AG04449 (cell line): ENCODE results near the gene KPRP.

Experiments used
- CTCF ChIA-PET: fragments of 350-600 bp; formaldehyde crosslinking; extraction: SDS; loops from one replicate; lab custom pipeline; 2021; ENCODE audit warnings: antibody characterized with exemption; lab: Yijun Ruan, JAX
- POLR2A ChIA-PET: fragments of 400-600, 350-600 bp; formaldehyde crosslinking; extraction: SDS; loops from one replicate; lab custom pipeline; 2020; ENCODE audit warnings: antibody characterized with exemption, inconsistent platforms; lab: Yijun Ruan, JAX
- DNase-seq: peaks from one replicate; pipeline ENCODE4 v3.0.0-alpha.2; 2010; ENCODE audit warnings: low read depth, low spot score
- H3K4me3 ChIP-seq: 2 replicates; pipeline ENCODE4 v1.5.1; 2011; ENCODE audit warnings: low read depth, mild to moderate bottlenecking, control low read depth, low read length
- TF ChIP-seq, protein P1 (sequence below): IDR thresholded peaks from one replicate; pipeline ENCODE4 v1.5.1; 2011; ENCODE audit warnings: mild to moderate bottlenecking, moderate library complexity, low read length, control low read depth, inconsistent platforms; ENCODE audit not compliant: insufficient read depth; ENCODE audit errors: missing control alignments

Gene KPRP, protein sequence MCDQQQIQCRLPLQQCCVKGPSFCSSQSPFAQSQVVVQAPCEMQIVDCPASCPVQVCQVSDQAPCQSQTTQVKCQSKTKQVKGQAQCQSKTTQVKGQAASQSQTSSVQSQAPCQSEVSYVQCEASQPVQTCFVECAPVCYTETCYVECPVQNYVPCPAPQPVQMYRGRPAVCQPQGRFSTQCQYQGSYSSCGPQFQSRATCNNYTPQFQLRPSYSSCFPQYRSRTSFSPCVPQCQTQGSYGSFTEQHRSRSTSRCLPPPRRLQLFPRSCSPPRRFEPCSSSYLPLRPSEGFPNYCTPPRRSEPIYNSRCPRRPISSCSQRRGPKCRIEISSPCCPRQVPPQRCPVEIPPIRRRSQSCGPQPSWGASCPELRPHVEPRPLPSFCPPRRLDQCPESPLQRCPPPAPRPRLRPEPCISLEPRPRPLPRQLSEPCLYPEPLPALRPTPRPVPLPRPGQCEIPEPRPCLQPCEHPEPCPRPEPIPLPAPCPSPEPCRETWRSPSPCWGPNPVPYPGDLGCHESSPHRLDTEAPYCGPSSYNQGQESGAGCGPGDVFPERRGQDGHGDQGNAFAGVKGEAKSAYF

DNA sequence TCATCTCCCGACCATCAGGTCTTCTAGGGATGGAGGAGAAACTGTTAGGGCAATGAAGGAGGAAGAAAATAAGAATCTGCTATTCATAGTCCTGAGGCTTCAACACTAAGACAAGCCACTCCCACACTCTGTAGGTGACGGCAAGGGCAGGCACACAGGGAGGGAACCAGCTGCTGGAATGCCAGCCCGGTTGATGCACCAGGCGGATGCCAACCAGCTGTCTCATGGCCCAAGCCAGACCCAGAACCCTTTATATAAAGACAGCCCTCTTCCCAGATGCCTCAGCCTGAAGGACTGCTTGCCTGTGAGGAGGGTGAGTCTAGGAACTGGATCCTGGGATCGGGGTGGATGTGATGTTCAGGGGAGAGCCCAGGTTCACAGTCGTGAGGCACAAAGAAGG lies at the start of gene KPRP:
TSS of gene KPRP (plus strand) at position 279 of the 400 bp plus-strand sequence. CDS start 1,564 bp downstream, outside the sequence.
- no peak for DNase-seq
- CTCF ChIA-PET: no interaction called here
- POLR2A ChIA-PET: no interaction called here
- TF ChIP-seq, protein P1, sequence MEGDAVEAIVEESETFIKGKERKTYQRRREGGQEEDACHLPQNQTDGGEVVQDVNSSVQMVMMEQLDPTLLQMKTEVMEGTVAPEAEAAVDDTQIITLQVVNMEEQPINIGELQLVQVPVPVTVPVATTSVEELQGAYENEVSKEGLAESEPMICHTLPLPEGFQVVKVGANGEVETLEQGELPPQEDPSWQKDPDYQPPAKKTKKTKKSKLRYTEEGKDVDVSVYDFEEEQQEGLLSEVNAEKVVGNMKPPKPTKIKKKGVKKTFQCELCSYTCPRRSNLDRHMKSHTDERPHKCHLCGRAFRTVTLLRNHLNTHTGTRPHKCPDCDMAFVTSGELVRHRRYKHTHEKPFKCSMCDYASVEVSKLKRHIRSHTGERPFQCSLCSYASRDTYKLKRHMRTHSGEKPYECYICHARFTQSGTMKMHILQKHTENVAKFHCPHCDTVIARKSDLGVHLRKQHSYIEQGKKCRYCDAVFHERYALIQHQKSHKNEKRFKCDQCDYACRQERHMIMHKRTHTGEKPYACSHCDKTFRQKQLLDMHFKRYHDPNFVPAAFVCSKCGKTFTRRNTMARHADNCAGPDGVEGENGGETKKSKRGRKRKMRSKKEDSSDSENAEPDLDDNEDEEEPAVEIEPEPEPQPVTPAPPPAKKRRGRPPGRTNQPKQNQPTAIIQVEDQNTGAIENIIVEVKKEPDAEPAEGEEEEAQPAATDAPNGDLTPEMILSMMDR: no peak
- no peak within 1 kb of the TSS for H3K4me3 ChIP-seq

DNA sequence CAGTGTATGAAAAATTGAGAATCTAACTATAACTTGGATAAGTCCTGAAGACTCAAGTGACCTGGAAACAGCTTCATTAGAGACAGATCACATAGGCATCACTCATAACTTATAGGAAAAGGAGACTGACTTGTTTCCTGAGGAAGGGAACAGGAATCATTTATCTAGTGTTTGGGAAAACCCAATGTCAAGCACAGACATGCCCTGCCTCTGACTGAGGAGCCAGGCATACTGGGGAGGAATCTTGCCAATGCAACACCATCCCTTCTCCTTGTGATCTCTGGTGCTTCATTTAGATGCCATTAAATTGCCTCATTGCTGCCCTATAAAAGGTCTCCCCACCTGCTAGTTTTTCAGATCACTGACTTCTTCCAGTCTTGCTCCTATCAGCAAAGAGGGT lies 39.6 kb upstream of the KPRP start:
- TF ChIP-seq, protein P1: no peak
- H3K4me3 ChIP-seq: no peak overlapping the region
- ChIA-PET CTCF (no interaction called here), POLR2A (no interaction called here)
- DNase-seq: no peak

DNA sequence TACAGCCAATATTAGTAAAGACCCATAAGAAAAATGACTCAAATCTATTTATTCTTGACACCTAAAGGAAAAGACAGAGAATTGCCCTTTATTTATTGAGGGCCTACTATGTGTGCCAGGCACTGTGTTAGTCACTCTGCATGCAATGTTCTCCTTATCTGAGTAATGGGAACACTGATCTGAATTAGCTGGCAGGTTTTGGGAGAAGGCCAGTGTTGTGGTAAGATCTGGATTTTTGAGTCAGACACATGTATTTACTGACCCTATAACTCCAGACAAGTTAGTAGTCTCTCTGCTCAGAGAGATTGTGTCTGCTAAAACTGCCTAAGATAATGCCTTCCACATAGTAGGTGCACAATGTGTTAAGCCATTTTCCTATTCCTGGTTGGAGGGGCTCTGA lies 32.6 kb upstream of the KPRP start:
- POLR2A ChIA-PET: no interaction called here
- TF ChIP-seq, protein P1: no peak
- CTCF ChIA-PET: no interaction called here
- H3K4me3 ChIP-seq: no peak overlapping the region
- no peak for DNase-seq

DNA sequence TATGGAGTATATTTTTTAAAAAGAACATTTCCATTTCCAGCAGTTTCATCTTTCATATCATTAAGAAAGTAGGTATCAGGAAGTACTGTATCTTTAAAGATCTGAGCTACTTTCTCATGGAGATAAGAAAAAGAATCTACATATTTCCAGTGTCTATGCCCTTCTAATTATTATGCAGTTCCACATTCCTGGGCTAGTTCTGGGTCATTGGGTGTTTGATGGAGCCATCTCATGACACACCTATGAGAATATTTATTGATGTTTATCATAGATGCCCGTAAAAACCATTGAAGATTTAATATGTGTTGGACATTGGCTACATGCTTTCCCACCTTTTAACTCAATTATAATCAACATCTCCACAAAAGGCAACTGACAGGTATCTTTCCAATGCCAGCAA lies 28.8 kb upstream of the KPRP start:
- DNase-seq: no peak
- TF ChIP-seq, protein P1: no peak
- POLR2A ChIA-PET: no interaction called here
- H3K4me3 ChIP-seq: no peak overlapping the region
- CTCF ChIA-PET: no interaction called here

DNA sequence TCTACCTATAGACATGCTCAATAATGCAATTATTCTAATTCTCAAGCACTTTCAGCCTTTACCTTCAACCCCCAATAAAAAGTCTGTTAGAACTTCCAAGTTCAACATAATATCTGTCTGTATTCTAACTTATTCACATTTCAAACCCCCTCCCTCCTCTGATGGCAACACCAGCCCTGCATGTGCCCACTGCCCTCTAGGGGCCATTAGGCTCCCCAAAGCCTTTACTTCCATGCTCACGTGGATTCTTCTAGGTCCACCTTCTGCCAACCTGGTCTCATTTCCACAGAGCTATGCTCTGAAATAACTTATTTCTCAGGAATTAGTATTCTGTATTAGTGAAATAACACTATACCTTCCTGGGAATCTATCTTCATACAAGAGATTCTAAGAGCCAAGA lies 22.2 kb upstream of the KPRP start:
- no peak for DNase-seq
- TF ChIP-seq, protein P1: no peak
- ChIA-PET CTCF (no interaction called here), POLR2A (no interaction called here)
- H3K4me3 ChIP-seq: no peak overlapping the region

DNA sequence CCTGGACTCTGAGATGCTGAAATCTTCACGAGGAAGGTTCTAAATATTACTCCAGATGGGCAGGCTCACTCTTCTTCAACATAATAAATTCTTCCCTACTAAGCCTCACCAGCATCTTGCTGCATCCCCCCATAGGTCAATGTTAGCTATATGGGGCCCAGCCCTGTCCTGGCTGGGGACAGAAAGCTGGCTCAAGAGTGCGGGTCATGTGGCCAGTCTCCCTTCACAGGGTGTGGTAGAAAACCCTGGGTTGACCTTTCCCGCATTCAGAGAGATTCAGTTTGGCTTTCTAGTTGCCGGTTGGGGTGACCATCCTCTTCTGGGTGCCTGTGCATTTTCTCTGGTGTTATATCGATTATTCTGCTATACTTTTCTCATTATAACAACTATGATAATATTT lies 19.8 kb upstream of the KPRP start:
- ChIA-PET CTCF (no interaction called here), POLR2A (no interaction called here)
- no peak for DNase-seq
- TF ChIP-seq, protein P1: no peak
- H3K4me3 ChIP-seq: no peak overlapping the region
